H9 (cell line): ENCODE results near the gene GLT1D1. TPM values are rescaled to one million over a fixed set of nuclear protein-coding genes. Genes with fewer than 3 reads are reported as not detected.

ENCODE experiments used
- DNase-seq: peaks from one replicate; pipeline ENCODE4 v3.0.0-alpha.2; 2017
- H2AFZ ChIP-seq: one replicate; pipeline ENCODE4 v1.6.1; 2013; ENCODE audit warnings: mild to moderate bottlenecking, low read length, control low read depth, moderate library complexity
- H2AK5ac ChIP-seq: 2 replicates; pipeline ENCODE4 v1.6.1; 2013; ENCODE audit warnings: low read length, control low read depth, mixed read lengths; ENCODE audit not compliant: insufficient read length
- H2BK120ac ChIP-seq: one replicate; pipeline ENCODE4 v1.6.1; 2013; ENCODE audit warnings: low read depth, mild to moderate bottlenecking, low read length, control low read depth, inconsistent platforms; ENCODE audit not compliant: poor library complexity, severe bottlenecking
- H2BK12ac ChIP-seq: 2 replicates; pipeline ENCODE4 v1.6.1; 2013; ENCODE audit warnings: low read length, control low read depth, mixed read lengths, low read depth; ENCODE audit not compliant: insufficient read length
- H2BK15ac ChIP-seq: 2 replicates; pipeline ENCODE4 v1.6.1; 2013; ENCODE audit warnings: low read depth, low read length, control low read depth
- H2BK20ac ChIP-seq: one replicate; pipeline ENCODE4 v1.6.1; 2013; ENCODE audit warnings: low read depth, mild to moderate bottlenecking, low read length, control low read depth, inconsistent platforms; ENCODE audit not compliant: poor library complexity, severe bottlenecking
- H2BK5ac ChIP-seq: 2 replicates; pipeline ENCODE4 v1.6.1; 2013; ENCODE audit warnings: low read length, control low read depth, mixed read lengths; ENCODE audit not compliant: insufficient read length
- H3K14ac ChIP-seq: 2 replicates; pipeline ENCODE4 v1.6.1; 2013; ENCODE audit warnings: low read length, control low read depth; ENCODE audit not compliant: insufficient read depth
- H3K18ac ChIP-seq: 2 replicates; pipeline ENCODE4 v1.6.1; 2013; ENCODE audit warnings: low read depth, mild to moderate bottlenecking, mixed read lengths, low read length, control low read depth; ENCODE audit not compliant: insufficient read length
- H3K23ac ChIP-seq: 2 replicates; pipeline ENCODE4 v1.6.1; 2013; ENCODE audit warnings: low read length, control low read depth, mixed read lengths, low read depth; ENCODE audit not compliant: insufficient read length
- H3K23me2 ChIP-seq: 2 replicates; pipeline ENCODE4 v1.6.1; 2013; ENCODE audit warnings: low read depth, mild to moderate bottlenecking, mixed read lengths, low read length, control low read depth; ENCODE audit not compliant: insufficient read length, poor library complexity, severe bottlenecking
- H3K27ac ChIP-seq: 2 replicates; pipeline ENCODE4 v1.5.1; 2013; ENCODE audit warnings: low read length, control low read depth, mixed read lengths, low read depth; ENCODE audit not compliant: insufficient read length
- H3K27me3 ChIP-seq: 2 replicates; pipeline ENCODE4 v1.6.1; 2013; ENCODE audit warnings: low read length, control low read depth, inconsistent platforms; ENCODE audit not compliant: insufficient read depth
- H3K4ac ChIP-seq: 2 replicates; pipeline ENCODE4 v1.6.1; 2013; ENCODE audit warnings: low read depth, mild to moderate bottlenecking, control low read depth, inconsistent platforms, low read length, moderate library complexity
- H3K4me1 ChIP-seq: 2 replicates; pipeline ENCODE4 v1.6.1; 2013; ENCODE audit warnings: low read length, control low read depth, inconsistent platforms; ENCODE audit not compliant: insufficient read depth
- H3K4me2 ChIP-seq: 2 replicates; pipeline ENCODE4 v1.6.1; 2013; ENCODE audit warnings: low read length, control low read depth, mixed read lengths; ENCODE audit not compliant: insufficient read length, insufficient read depth
- H3K56ac ChIP-seq: 2 replicates; pipeline ENCODE4 v1.6.1; 2013; ENCODE audit warnings: low read depth, mild to moderate bottlenecking, mixed read lengths, low read length, control low read depth; ENCODE audit not compliant: insufficient read length
- H3K79me1 ChIP-seq: 2 replicates; pipeline ENCODE4 v1.6.1; 2013; ENCODE audit warnings: low read depth, mild to moderate bottlenecking, moderate library complexity, low read length, control low read depth, inconsistent platforms; ENCODE audit not compliant: insufficient read depth, poor library complexity, severe bottlenecking
- H3K79me2 ChIP-seq: 2 replicates; pipeline ENCODE4 v1.6.1; 2013; ENCODE audit warnings: low read length, control low read depth, inconsistent platforms; ENCODE audit not compliant: insufficient read depth
- H3K9ac ChIP-seq: 2 replicates; pipeline ENCODE4 v1.6.1; 2013; ENCODE audit warnings: low read length, control low read depth, mixed read lengths; ENCODE audit not compliant: insufficient read length; ENCODE audit errors: extremely low read depth
- H3K9me3 ChIP-seq: one replicate; pipeline ENCODE4 v1.6.1; 2013; ENCODE audit warnings: low read depth, low read length, inconsistent platforms; ENCODE audit not compliant: control insufficient read depth
- H3T11ph ChIP-seq: one replicate; pipeline ENCODE4 v1.6.1; 2013; ENCODE audit warnings: mild to moderate bottlenecking, low read length, control low read depth, inconsistent platforms
- H4K20me1 ChIP-seq: one replicate; pipeline ENCODE4 v1.6.1; 2013; ENCODE audit not compliant: control insufficient read depth, insufficient read length, insufficient read depth
- H4K5ac ChIP-seq: 2 replicates; pipeline ENCODE4 v1.6.1; 2013; ENCODE audit warnings: low read depth, mild to moderate bottlenecking, mixed read lengths, low read length, control low read depth; ENCODE audit not compliant: insufficient read length
- H4K8ac ChIP-seq: replicated peaks from 2 replicates; pipeline ENCODE4 v1.6.1; 2013; ENCODE audit warnings: low read length, control low read depth, mixed read lengths, low read depth; ENCODE audit not compliant: insufficient read length
- H4K91ac ChIP-seq: 2 replicates; pipeline ENCODE4 v1.6.1; 2013; ENCODE audit warnings: low read depth, mild to moderate bottlenecking, moderate library complexity, mixed read lengths, low read length, control low read depth; ENCODE audit not compliant: insufficient read length
- H3K27ac Mint-ChIP-seq, 3 experiments: 2 replicates in 2 of 3; 3 replicates in 1 of 3; pipeline ENCODE4 v1.8.0; 2020 to 2021; ENCODE audit warnings: mixed read lengths in 3 of 3, mild to moderate bottlenecking in 1 of 3, moderate library complexity in 1 of 3
- H3K27me3 Mint-ChIP-seq: 2 replicates; pipeline ENCODE4 v1.8.0; 2021; ENCODE audit warnings: low read depth, mild to moderate bottlenecking, moderate library complexity, mixed read lengths
- H3K36me3 Mint-ChIP-seq, 3 experiments: 2 replicates in 2 of 3; 3 replicates in 1 of 3; pipeline ENCODE4 v1.8.0; 2020 to 2021; ENCODE audit warnings: low read depth in 3 of 3, mixed read lengths in 3 of 3; ENCODE audit not compliant: insufficient read depth in 1 of 3
- H3K4me1 Mint-ChIP-seq, 2 experiments: 2 replicates each; pipeline ENCODE4 v1.8.0; 2020; ENCODE audit warnings: mixed read lengths in 2 of 2
- H3K4me3 Mint-ChIP-seq, 2 experiments: 2 replicates in 1 of 2; 3 replicates in 1 of 2; pipeline ENCODE4 v1.8.0; 2020 to 2021; ENCODE audit warnings: mild to moderate bottlenecking in 2 of 2, mixed read lengths in 2 of 2, moderate library complexity in 1 of 2
- H3K9me3 Mint-ChIP-seq, 2 experiments: 2 replicates in 1 of 2; 3 replicates in 1 of 2; pipeline ENCODE4 v1.8.0; 2020; ENCODE audit warnings: mild to moderate bottlenecking in 2 of 2, mixed read lengths in 2 of 2, moderate library complexity in 1 of 2
- WGBS: extraction: QIAGEN DNeasy Blood & Tissue Kit; methylation state at CpG from one replicate; pipeline ENCODE4 v1.1.7; 2013; ENCODE audit warnings: missing lambda C conversion rate, low lambda C conversion rate, mixed read lengths; ENCODE audit not compliant: insufficient read length; ENCODE audit errors: extremely low coverage; 5-methylcytosine and 5-hydroxymethylcytosine counted together
- total RNA-seq: library from RNA; stranded (reverse); gene quantifications from 2 replicates; pipeline ENCODE4 v1.2.1, GENCODE V29; 2021
- TF ChIP-seq, protein P1 (sequence below): fragments of 200-600 bp; sonication (generic); conservative IDR thresholded peaks from 3 replicates; pipeline ENCODE4 v1.8.0; 2021; ENCODE audit warnings: antibody characterized with exemption, mild to moderate bottlenecking

GLT1D1 gene
- total RNA-seq, 1 experiment from 2014 or later, result 7.0 TPM

DNA sequence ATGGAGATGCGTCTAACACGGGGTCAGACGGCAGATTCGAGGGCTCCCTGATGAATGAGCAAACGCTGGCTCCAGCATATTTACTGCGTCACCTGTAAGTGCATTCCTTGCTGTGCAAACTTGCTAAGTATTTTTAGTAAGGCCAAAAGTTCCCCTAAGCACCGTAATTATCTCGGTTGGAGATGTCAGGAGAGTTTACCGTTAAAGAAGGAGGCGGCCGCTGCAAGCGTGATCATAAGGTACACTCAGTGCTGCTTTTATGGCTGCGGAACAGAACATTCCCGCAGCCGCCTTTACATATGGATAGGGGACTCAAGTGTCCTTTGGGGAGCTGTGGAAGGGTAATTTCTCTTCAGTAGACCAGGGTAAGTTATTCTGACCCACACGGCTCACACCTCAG is 175.6 kb downstream of the GLT1D1 start:
- Histone ChIP-seq H3K56ac (no peak overlapping the region), H2BK120ac (no peak overlapping the region), H3K4me2 (no peak overlapping the region), H2BK5ac (no peak overlapping the region), H3K9ac (no peak overlapping the region), H3K14ac (no peak overlapping the region), H4K91ac (no peak overlapping the region), H2AK5ac (no peak overlapping the region), H3T11ph (no peak overlapping the region), H3K18ac (no peak overlapping the region), H3K79me2 (no peaks in the 10 kb centered on the region), H3K27me3 (no peaks in the 10 kb centered on the region; the same call in 1 of the 2 replicates), H3K23me2 (peaks cover 2% of the 10 kb centered on the region), H3K23ac (no peak overlapping the region), H3K79me1 (no peaks in the 10 kb centered on the region), H4K8ac (no peak overlapping the region), H2BK15ac (no peak overlapping the region), H4K5ac (no peak overlapping the region), H2BK20ac (no peak overlapping the region), H2BK12ac (no peak overlapping the region), H2AFZ (no peak overlapping the region), H3K4me1 (no peaks in the 10 kb centered on the region), H4K20me1 (no peaks in the 10 kb centered on the region), H3K4ac (no peak overlapping the region), H3K9me3 (no peaks in the 10 kb centered on the region), H3K27ac (no peak overlapping the region)
- Mint-ChIP-seq H3K36me3 (no peaks in the 10 kb centered on the region), H3K9me3 (no peaks in the 10 kb centered on the region), H3K4me3 (no peak overlapping the region), H3K4me1 (peaks cover 12 to 26% of the 10 kb centered on the region in 2 experiments), H3K27me3 (peaks cover 21% of the 10 kb centered on the region), H3K27ac (no peak overlapping the region)
- WGBS, result no CpG with 5 or more reads among the region's 16 CpGs
- DNase-seq, result no peak
- TF ChIP-seq, protein P1, sequence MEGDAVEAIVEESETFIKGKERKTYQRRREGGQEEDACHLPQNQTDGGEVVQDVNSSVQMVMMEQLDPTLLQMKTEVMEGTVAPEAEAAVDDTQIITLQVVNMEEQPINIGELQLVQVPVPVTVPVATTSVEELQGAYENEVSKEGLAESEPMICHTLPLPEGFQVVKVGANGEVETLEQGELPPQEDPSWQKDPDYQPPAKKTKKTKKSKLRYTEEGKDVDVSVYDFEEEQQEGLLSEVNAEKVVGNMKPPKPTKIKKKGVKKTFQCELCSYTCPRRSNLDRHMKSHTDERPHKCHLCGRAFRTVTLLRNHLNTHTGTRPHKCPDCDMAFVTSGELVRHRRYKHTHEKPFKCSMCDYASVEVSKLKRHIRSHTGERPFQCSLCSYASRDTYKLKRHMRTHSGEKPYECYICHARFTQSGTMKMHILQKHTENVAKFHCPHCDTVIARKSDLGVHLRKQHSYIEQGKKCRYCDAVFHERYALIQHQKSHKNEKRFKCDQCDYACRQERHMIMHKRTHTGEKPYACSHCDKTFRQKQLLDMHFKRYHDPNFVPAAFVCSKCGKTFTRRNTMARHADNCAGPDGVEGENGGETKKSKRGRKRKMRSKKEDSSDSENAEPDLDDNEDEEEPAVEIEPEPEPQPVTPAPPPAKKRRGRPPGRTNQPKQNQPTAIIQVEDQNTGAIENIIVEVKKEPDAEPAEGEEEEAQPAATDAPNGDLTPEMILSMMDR, result no peak

Other genes starting within 250 kb of the GLT1D1 start
- gene SLC15A4, start 29.5 kb upstream of the GLT1D1 start, total RNA-seq, result 21.6 and 23.0 TPM in 2 replicates